ENCODE results near the gene CARD14.

CARD14 gene

DNA sequence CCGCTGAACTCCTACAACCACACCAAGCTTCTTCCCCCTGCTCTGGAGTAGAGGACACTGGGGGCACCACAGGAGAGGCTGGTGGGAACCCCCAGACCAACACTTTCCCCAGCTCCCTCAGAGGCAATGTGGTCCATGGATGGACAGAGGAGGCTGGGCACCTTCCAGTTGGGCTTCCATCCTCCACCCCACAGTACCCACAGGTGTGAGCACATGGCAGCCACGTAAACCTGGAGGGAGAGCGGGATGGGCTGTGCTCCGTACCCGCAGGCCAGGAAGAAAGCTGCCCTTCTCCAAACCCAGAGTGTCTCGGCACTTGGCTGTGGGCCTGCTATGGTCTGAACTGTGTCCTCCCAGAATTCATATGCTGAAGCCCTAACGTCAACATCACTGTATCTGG lies 48.6 kb downstream of the CARD14 start:
- TF ChIP-seq, protein P1, sequence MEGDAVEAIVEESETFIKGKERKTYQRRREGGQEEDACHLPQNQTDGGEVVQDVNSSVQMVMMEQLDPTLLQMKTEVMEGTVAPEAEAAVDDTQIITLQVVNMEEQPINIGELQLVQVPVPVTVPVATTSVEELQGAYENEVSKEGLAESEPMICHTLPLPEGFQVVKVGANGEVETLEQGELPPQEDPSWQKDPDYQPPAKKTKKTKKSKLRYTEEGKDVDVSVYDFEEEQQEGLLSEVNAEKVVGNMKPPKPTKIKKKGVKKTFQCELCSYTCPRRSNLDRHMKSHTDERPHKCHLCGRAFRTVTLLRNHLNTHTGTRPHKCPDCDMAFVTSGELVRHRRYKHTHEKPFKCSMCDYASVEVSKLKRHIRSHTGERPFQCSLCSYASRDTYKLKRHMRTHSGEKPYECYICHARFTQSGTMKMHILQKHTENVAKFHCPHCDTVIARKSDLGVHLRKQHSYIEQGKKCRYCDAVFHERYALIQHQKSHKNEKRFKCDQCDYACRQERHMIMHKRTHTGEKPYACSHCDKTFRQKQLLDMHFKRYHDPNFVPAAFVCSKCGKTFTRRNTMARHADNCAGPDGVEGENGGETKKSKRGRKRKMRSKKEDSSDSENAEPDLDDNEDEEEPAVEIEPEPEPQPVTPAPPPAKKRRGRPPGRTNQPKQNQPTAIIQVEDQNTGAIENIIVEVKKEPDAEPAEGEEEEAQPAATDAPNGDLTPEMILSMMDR (conservative IDR thresholded peaks at IDR 0.05) = no peak
- H3K27ac ChIP-seq = peak overlapping the region; percentile 95

DNA sequence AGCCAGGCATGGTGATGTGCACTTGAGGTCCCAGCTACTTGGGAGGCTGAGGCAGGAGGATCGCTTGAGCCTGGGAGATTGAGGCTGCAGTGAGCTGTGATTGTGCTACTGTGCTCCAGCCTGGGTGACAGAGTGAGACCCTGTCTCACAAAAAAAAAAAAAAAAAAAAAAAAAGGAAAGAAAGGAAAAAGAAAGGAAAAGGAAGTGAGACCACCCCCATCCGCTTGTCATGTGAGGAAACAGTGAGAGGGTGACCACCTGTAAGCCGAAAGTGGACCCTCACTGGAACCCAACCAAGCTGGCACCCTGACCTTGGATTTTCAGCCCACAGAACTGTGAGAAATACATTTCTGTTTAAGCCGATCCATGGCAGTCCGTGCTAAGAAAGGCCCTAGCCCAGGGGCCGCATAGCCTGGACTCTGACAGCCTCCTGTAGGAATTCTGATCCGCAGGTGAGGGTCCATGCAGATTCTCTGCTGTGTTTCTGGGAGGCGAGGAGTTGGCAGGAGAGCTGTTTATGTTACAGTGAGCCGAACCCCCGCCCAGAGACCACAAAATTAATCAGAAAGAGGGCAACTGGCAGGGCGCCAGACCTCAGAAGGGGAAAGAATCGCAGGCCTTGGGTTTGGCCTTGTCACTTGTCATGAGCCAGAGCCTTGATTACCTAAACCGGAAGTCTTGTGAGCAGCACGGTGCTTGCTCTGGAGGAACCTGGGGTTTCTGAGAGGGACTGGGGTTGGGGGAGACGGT lies 49.4 kb downstream of the CARD14 start:
- peak overlapping the region; percentile 95 for H3K27ac ChIP-seq
- TF ChIP-seq, protein P1 (conservative IDR thresholded peaks at IDR 0.05) = no peak

DNA sequence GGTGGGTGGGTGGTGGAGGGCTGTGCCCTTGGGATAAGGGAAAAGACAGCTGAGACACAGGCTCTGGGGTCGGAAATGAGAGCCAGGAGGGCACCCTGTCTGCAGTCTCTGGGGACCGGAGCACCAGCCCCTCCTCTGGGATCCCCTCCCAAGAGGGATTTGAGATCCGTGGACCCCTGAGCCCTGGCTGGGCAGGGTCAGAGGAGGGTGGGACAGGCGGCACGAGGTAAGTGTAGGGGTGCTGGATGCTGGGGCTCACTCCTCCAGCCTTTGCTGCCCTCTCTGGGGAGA lies 49.9 kb downstream of the CARD14 start:
- TF ChIP-seq, protein P1 (conservative IDR thresholded peaks at IDR 0.05) = no peak
- peak overlapping the region; percentile 95 for H3K27ac ChIP-seq

DNA sequence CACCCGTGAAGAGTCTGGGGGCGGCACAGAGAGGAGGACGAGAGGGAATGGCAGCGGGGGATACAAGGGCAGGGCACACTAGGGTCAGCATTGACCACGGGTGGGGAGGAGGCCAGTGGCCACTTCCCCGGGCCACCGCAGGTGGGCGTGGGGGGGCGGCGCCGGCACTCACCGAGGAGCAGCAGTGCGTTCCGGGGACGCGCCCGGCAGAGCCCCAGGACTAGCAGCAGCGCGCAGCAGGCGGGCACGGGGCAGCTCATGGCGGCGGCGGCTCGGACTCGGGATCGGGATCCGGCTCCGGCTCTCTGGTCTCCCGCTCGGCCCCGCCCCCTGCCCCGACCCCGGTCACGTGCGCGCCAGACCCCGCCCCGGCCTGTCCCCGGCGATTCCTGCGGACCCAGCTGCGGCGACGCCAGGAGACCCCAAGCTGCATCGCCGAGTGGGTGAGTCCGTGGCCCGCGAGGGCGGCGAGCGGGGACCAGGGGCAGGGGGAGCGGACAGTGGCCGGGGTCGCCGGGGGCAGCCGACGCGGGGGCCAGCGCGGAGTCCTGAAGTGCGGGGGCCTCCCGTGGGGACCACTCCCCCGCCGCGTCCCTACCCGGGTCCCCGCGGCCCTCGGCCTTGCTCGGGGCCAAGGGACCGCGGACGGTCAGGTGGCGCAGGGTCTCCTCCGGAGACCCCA lies 50.4 kb downstream of the CARD14 start, which contains the start of the genes SGSH and SLC26A11:
Gene SGSH, minus strand, starts transcription at position 280 of the 682 bp plus-strand sequence. Its CDS starts 20 bp downstream, at position 260.
Gene SLC26A11, plus strand, starts transcription at position 374 of the 682 bp plus-strand sequence. CDS start 1,134 bp downstream, outside the sequence.
- H3K27ac ChIP-seq = peak within 1 kb of the TSS; percentile 95
- TF ChIP-seq, protein P1 (conservative IDR thresholded peaks at IDR 0.05) = no peak

DNA sequence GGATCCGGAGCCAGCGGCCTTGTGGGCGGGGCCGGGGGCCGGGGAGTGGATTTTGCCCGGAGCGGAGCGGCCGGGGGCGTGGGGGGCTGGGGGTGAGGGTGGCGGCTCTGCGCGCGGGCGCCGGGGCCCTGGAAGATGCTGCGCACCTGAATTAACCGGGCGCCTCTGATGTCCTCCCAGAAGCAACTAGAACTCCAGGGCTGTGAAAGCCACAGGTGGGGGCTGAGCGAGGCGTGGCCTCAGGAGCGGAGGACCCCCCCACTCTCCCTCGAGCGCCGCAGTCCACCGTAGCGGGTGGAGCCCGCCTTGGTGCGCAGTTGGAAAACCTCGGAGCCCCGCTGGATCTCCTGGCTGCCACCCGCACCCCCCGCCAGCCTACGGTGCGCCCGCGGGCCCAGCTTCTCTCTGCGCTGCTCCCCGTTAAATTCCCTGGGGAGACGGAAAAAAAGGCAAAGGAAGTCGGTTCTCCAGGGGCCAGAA lies 50.9 kb downstream of the CARD14 start:
- TF ChIP-seq, protein P1 (conservative IDR thresholded peaks at IDR 0.05) = no peak
- H3K27ac ChIP-seq = peak overlapping the region; percentile 95

DNA sequence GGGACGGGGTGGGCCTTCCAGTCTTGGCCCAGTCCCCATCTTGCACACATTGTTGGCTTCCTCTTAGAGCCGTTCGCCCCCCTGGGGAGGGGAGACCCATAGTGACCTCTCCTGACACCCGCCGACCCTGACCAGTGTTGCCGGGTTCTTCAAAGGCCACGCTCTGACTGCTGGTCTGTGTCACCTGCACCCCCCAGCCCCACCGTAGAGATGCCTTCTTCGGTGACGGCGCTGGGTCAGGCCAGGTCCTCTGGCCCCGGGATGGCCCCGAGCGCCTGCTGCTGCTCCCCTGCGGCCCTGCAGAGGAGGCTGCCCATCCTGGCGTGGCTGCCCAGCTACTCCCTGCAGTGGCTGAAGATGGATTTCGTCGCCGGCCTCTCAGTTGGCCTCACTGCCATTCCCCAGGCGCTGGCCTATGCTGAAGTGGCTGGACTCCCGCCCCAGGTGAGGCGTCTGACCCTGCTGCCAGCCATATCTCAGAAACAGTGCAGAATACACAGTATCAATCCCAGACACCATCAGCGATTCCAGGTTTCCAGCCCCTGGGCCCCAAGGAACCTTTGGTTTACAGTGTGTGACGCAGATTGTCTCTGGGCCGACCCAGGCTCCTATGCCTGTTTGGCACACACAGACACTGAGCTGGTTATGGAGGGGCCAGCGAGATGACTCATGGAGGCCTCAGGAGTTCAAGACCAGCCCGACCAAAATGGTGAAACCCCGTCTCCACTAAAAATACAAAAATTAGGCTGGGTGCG lies 51.7 kb downstream of the CARD14 start:
- peak overlapping the region; percentile 95 for H3K27ac ChIP-seq
- TF ChIP-seq, protein P1 (conservative IDR thresholded peaks at IDR 0.05) = no peak
